Measurements from ENCODE around the gene PYGO2. TPM values are rescaled to one million over a fixed set of nuclear protein-coding genes. Genes with fewer than 3 reads are reported as not detected.

The PYGO2 gene, protein sequence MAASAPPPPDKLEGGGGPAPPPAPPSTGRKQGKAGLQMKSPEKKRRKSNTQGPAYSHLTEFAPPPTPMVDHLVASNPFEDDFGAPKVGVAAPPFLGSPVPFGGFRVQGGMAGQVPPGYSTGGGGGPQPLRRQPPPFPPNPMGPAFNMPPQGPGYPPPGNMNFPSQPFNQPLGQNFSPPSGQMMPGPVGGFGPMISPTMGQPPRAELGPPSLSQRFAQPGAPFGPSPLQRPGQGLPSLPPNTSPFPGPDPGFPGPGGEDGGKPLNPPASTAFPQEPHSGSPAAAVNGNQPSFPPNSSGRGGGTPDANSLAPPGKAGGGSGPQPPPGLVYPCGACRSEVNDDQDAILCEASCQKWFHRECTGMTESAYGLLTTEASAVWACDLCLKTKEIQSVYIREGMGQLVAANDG
- 10 to 100 TPM; 12.7 to 24.7 TPM for total RNA-seq
- polyA plus RNA-seq (ENCODE audit: insufficient read length in 2 of 2), result 10 to 100 TPM; 31.6 to 34.3 TPM
- long read RNA-seq, donor 1, transcript PYGO2-202 (3 exons, 3,146 nt), result major isoform, 12 of 12 reads
- long read RNA-seq, donor 1, partial matches to known transcripts, result 0 of 12 reads
- long read RNA-seq, donor 1, other reads (novel, unspliced or antisense), result 0 of 12 reads
- long read RNA-seq, donor 2, transcript PYGO2-202 (3 exons, 3,146 nt), result major isoform, 11 of 11 reads
- long read RNA-seq, donor 2, partial matches to known transcripts, result 0 of 11 reads
- long read RNA-seq, donor 2, other reads (novel, unspliced or antisense), result 0 of 11 reads
- long read RNA-seq, donor 3, transcript PYGO2-202 (3 exons, 3,146 nt), result major isoform, 13 of 13 reads
- long read RNA-seq, donor 3, partial matches to known transcripts, result 0 of 13 reads
- long read RNA-seq, donor 3, other reads (novel, unspliced or antisense), result 0 of 13 reads
- long read RNA-seq, donor 4, transcript PYGO2-202 (3 exons, 3,146 nt), result major isoform, 26 of 32 reads
- long read RNA-seq, donor 4, partial matches to known transcripts, result 6 of 32 reads
- long read RNA-seq, donor 4, other reads (novel, unspliced or antisense), result 0 of 32 reads

GRCh38 chr1:154961207-154962155, at the start of gene PYGO2:
Gene PYGO2 (minus strand): TSS chr1:154961782. CDS start chr1:154961576, 206 bp downstream.
- Histone ChIP-seq H3K36me3 (ENCODE audit: control insufficient read depth, insufficient read depth, low read length) (peaks cover 47% of the 10 kb centered on the region), H3K27ac (ENCODE audit: low read depth, low read length) (peak within 1 kb of the TSS; percentile 96), H3K4me1 (ENCODE audit: control insufficient read depth, insufficient read depth, low read length) (peaks cover 44% of the 10 kb centered on the region), H3K9me3 (ENCODE audit: control insufficient read depth, insufficient read depth, low read length) (no peaks in the 10 kb centered on the region), H3K4me3 (ENCODE audit: low read depth, low read length) (peak within 1 kb of the TSS; percentile 91), H3K27me3 (ENCODE audit: control insufficient read depth, insufficient read depth, low read length) (no peaks in the 10 kb centered on the region)
- WGBS (ENCODE audit: insufficient coverage), result under 1% methylated on average over 93 of the region's 93 CpGs
- peak in 2 of 6 donors; percentile 92 for DNase-seq (ENCODE audit: low read depth in 4 of 6, low spot score in 6 of 6)

DNA sequence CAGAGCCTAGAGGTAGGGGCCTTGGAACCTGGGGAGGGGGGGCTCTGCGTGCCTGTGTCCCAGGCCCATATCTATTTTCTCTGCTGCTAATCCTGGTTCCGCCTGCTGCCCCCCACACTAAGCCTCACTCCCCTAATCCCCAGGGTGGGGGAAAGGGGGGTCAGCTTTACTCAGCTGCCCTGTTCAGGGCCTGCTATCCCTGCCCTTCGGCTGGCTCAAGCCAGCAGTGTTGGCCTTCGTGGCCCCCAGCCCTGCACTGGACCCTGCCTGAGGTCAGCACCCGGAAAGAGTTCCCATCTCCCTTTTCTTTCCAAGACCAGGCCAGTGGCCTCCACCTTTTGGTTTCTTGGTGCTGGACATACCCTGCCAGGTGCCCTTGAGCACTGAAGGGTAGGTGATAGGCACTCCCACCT, 49.4 kb upstream of the PYGO2 start:
- Histone ChIP-seq H3K4me1 (ENCODE audit: control insufficient read depth, insufficient read depth, low read length) (peaks cover 53% of the 10 kb centered on the region), H3K36me3 (ENCODE audit: control insufficient read depth, insufficient read depth, low read length) (peaks cover 35% of the 10 kb centered on the region), H3K9me3 (ENCODE audit: control insufficient read depth, insufficient read depth, low read length) (no peaks in the 10 kb centered on the region), H3K27me3 (ENCODE audit: control insufficient read depth, insufficient read depth, low read length) (no peaks in the 10 kb centered on the region), H3K27ac (ENCODE audit: low read depth, low read length) (no peak overlapping the region), H3K4me3 (ENCODE audit: low read depth, low read length) (no peak overlapping the region)
- no peak for DNase-seq (ENCODE audit: low read depth in 4 of 6, low spot score in 6 of 6)
- WGBS (ENCODE audit: insufficient coverage), result 80% methylated on average over 2 of the region's 5 CpGs

GRCh38 chr1:155010211-155010918, 48.8 kb upstream of the PYGO2 start:
- no CpG with 5 or more reads among the region's 11 CpGs for WGBS (ENCODE audit: insufficient coverage)
- peaks cover 59% of the 10 kb centered on the region for H3K4me1 ChIP-seq (ENCODE audit: control insufficient read depth, insufficient read depth, low read length)
- no peak overlapping the region for H3K4me3 ChIP-seq (ENCODE audit: low read depth, low read length)
- H3K27ac ChIP-seq (ENCODE audit: low read depth, low read length), result no peak overlapping the region
- H3K9me3 ChIP-seq (ENCODE audit: control insufficient read depth, insufficient read depth, low read length), result no peaks in the 10 kb centered on the region
- no peak for DNase-seq (ENCODE audit: low read depth in 4 of 6, low spot score in 6 of 6)
- H3K36me3 ChIP-seq (ENCODE audit: control insufficient read depth, insufficient read depth, low read length), result peaks cover 29% of the 10 kb centered on the region
- no peaks in the 10 kb centered on the region for H3K27me3 ChIP-seq (ENCODE audit: control insufficient read depth, insufficient read depth, low read length)

- no peak overlapping the region for H3K4me3 ChIP-seq (ENCODE audit: low read depth, low read length)
- DNase-seq (ENCODE audit: low read depth in 4 of 6, low spot score in 6 of 6), result no peak
- H3K36me3 ChIP-seq (ENCODE audit: control insufficient read depth, insufficient read depth, low read length), result peaks cover 22% of the 10 kb centered on the region
- peaks cover 66% of the 10 kb centered on the region for H3K4me1 ChIP-seq (ENCODE audit: control insufficient read depth, insufficient read depth, low read length)
- 93% methylated on average over 3 of the region's 5 CpGs for WGBS (ENCODE audit: insufficient coverage)
- H3K27ac ChIP-seq (ENCODE audit: low read depth, low read length), result no peak overlapping the region
- H3K27me3 ChIP-seq (ENCODE audit: control insufficient read depth, insufficient read depth, low read length), result no peaks in the 10 kb centered on the region
- no peaks in the 10 kb centered on the region for H3K9me3 ChIP-seq (ENCODE audit: control insufficient read depth, insufficient read depth, low read length)
These were observed 48.2 kb upstream of the PYGO2 start for GRCh38 chr1:155009742-155010141.

DNA sequence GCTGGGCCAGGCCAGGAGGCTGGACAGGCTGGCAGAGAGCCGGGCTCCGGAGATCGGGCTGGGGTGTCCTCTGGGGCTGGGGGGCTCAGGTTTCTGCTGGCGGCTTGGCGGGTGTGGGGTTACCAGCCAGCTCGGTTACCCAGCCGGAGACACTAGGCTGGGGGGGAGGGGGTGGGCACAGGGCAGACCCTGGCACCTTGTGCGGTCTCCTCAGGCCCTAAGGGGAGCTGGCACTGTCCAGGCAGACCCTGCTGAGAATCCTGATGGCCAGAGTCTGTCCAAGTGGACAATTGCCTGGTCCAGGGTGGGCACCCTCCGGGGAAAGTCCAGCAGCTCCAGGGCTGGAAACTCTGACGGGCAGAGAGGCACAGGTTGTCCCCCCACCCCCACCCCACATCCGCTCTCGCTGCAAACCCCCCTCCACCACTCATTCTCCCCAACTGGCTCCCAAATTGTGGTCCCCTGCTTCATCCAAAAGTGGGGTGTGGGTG, 47.7 kb upstream of the PYGO2 start:
- Histone ChIP-seq H3K4me3 (ENCODE audit: low read depth, low read length) (no peak overlapping the region), H3K36me3 (ENCODE audit: control insufficient read depth, insufficient read depth, low read length) (peaks cover 19% of the 10 kb centered on the region), H3K4me1 (ENCODE audit: control insufficient read depth, insufficient read depth, low read length) (peaks cover 70% of the 10 kb centered on the region), H3K27me3 (ENCODE audit: control insufficient read depth, insufficient read depth, low read length) (no peaks in the 10 kb centered on the region), H3K9me3 (ENCODE audit: control insufficient read depth, insufficient read depth, low read length) (no peaks in the 10 kb centered on the region), H3K27ac (ENCODE audit: low read depth, low read length) (no peak overlapping the region)
- no peak for DNase-seq (ENCODE audit: low read depth in 4 of 6, low spot score in 6 of 6)
- 75% methylated on average over 9 of the region's 12 CpGs for WGBS (ENCODE audit: insufficient coverage)

GRCh38 chr1:155008015-155008941, 46.7 kb upstream of the PYGO2 start:
- Histone ChIP-seq H3K27ac (ENCODE audit: low read depth, low read length) (no peak overlapping the region), H3K9me3 (ENCODE audit: control insufficient read depth, insufficient read depth, low read length) (no peaks in the 10 kb centered on the region), H3K4me1 (ENCODE audit: control insufficient read depth, insufficient read depth, low read length) (peaks cover 80% of the 10 kb centered on the region), H3K36me3 (ENCODE audit: control insufficient read depth, insufficient read depth, low read length) (peaks cover 19% of the 10 kb centered on the region), H3K27me3 (ENCODE audit: control insufficient read depth, insufficient read depth, low read length) (no peaks in the 10 kb centered on the region), H3K4me3 (ENCODE audit: low read depth, low read length) (no peak overlapping the region)
- no peak for DNase-seq (ENCODE audit: low read depth in 4 of 6, low spot score in 6 of 6)
- 66% methylated on average over 9 of the region's 16 CpGs for WGBS (ENCODE audit: insufficient coverage)

DNA sequence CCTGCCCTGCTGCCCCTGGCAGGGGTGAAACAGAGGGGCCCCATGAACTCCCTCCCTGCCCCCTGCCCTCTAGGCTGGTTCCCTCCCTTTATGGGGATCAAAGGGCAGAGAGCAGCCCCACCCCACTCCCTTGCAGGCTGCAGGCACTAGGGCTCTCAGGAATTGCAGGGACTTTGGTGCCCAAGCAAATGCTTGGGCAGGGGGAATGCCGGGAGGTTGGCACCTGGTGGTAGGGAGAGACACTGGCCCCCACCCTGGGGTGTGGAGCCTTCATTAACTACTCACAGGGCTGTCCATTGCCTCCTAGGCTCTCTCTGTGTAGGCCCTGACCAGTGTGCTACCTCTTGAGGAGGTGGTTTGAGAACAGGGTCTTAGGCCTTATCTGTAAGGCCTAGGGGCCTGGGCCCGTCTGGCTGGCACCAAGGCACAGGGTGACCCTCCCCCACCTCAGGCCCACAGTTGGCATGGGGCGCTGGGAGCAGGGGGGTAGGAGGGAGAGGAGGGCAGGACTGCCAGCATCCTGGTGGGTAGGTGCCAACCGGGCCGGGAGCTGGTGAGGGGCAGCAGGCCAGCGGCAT, 45.8 kb upstream of the PYGO2 start:
- DNase-seq (ENCODE audit: low read depth in 4 of 6, low spot score in 6 of 6), result peak in 2 of 6 donors; percentile 16 to 76
- Histone ChIP-seq H3K4me3 (ENCODE audit: low read depth, low read length) (no peak overlapping the region), H3K27me3 (ENCODE audit: control insufficient read depth, insufficient read depth, low read length) (peaks cover 4% of the 10 kb centered on the region), H3K9me3 (ENCODE audit: control insufficient read depth, insufficient read depth, low read length) (no peaks in the 10 kb centered on the region), H3K36me3 (ENCODE audit: control insufficient read depth, insufficient read depth, low read length) (peaks cover 19% of the 10 kb centered on the region), H3K27ac (ENCODE audit: low read depth, low read length) (no peak overlapping the region), H3K4me1 (ENCODE audit: control insufficient read depth, insufficient read depth, low read length) (peaks cover 85% of the 10 kb centered on the region)
- WGBS (ENCODE audit: insufficient coverage), result 35% methylated on average over 5 of the region's 6 CpGs
